Effector memory CD4-positive, alpha-beta T cell (primary cell): Measurements from ENCODE around the gene SIK3.

Source experiments
- DNase-seq, 3 donors: peaks; one replicate each; pipeline ENCODE4 v3.0.0-alpha.2; 2020
- H3K27ac ChIP-seq: 2 replicates; pipeline ENCODE4 v1.7.0; 2013; ENCODE audit warnings: mild to moderate bottlenecking, low read length, moderate library complexity; ENCODE audit not compliant: insufficient read depth, poor library complexity, severe bottlenecking
- H3K27me3 ChIP-seq: replicated peaks from 2 replicates; pipeline ENCODE4 v1.7.0; 2013; ENCODE audit warnings: mild to moderate bottlenecking, low read length; ENCODE audit not compliant: insufficient read depth, control insufficient read depth, poor library complexity, severe bottlenecking
- H3K36me3 ChIP-seq: 2 replicates; pipeline ENCODE4 v1.7.0; 2013; ENCODE audit warnings: mild to moderate bottlenecking, low read length, moderate library complexity; ENCODE audit not compliant: control insufficient read depth, insufficient read depth
- H3K4me1 ChIP-seq: 2 replicates; pipeline ENCODE4 v1.7.0; 2013; ENCODE audit warnings: low read length, mild to moderate bottlenecking; ENCODE audit not compliant: control insufficient read depth, insufficient read depth, poor library complexity, severe bottlenecking
- H3K4me3 ChIP-seq: 2 replicates; pipeline ENCODE4 v1.7.0; 2013; ENCODE audit warnings: low read length, low read depth, mild to moderate bottlenecking; ENCODE audit not compliant: insufficient read depth, poor library complexity, severe bottlenecking
- H3K9me3 ChIP-seq: 2 replicates; pipeline ENCODE4 v1.7.0; 2013; ENCODE audit warnings: mild to moderate bottlenecking, low read length, moderate library complexity; ENCODE audit not compliant: control insufficient read depth

Gene SIK3

GRCh38 chr11:116928102-116928777, 170.0 kb downstream of the SIK3 start:
- DNase-seq = no peak
- H3K36me3 ChIP-seq = peaks cover 3% of the 10 kb centered on the region
- H3K4me1 ChIP-seq = peaks cover 66% of the 10 kb centered on the region
- peak overlapping the region; percentile 78 for H3K27ac ChIP-seq
- no peaks in the 10 kb centered on the region for H3K27me3 ChIP-seq
- H3K9me3 ChIP-seq = no peaks in the 10 kb centered on the region
- no peak overlapping the region for H3K4me3 ChIP-seq

GRCh38 chr11:116927163-116927974, 170.9 kb downstream of the SIK3 start:
- Histone ChIP-seq H3K27me3 (no peaks in the 10 kb centered on the region), H3K4me3 (no peak overlapping the region), H3K27ac (peak overlapping the region; percentile 78), H3K9me3 (no peaks in the 10 kb centered on the region), H3K36me3 (peaks cover 3% of the 10 kb centered on the region), H3K4me1 (peaks cover 60% of the 10 kb centered on the region)
- DNase-seq = peak in 1 of 3 donors; percentile 21

GRCh38 chr11:116925050-116925449, 173.2 kb downstream of the SIK3 start:
- Histone ChIP-seq H3K4me3 (no peak overlapping the region), H3K4me1 (peaks cover 48% of the 10 kb centered on the region), H3K27ac (peak overlapping the region; percentile 78), H3K27me3 (no peaks in the 10 kb centered on the region), H3K36me3 (peaks cover 8% of the 10 kb centered on the region), H3K9me3 (no peaks in the 10 kb centered on the region)
- peak in 1 of 3 donors; percentile 14 for DNase-seq

GRCh38 chr11:116918925-116919655, 179.1 kb downstream of the SIK3 start:
- DNase-seq = no peak
- Histone ChIP-seq H3K9me3 (no peaks in the 10 kb centered on the region), H3K27ac (no peak overlapping the region)

GRCh38 chr11:116917632-116918031, 180.6 kb downstream of the SIK3 start:
- no peaks in the 10 kb centered on the region for H3K27me3 ChIP-seq
- H3K4me3 ChIP-seq = no peak overlapping the region
- H3K9me3 ChIP-seq = no peaks in the 10 kb centered on the region
- no peak for DNase-seq
- H3K4me1 ChIP-seq = no peaks in the 10 kb centered on the region
- H3K27ac ChIP-seq = no peak overlapping the region
- peaks cover 5% of the 10 kb centered on the region for H3K36me3 ChIP-seq

More at GRCh38 chr11:116918925-116919655, 179.1 kb downstream of the SIK3 start:
- H3K4me3 ChIP-seq = no peak overlapping the region
- no peaks in the 10 kb centered on the region for H3K4me1 ChIP-seq
- H3K36me3 ChIP-seq = peaks cover 5% of the 10 kb centered on the region
- no peaks in the 10 kb centered on the region for H3K27me3 ChIP-seq

- DNase-seq = no peak
- H3K36me3 ChIP-seq = peaks cover 5% of the 10 kb centered on the region
- H3K27ac ChIP-seq = no peak overlapping the region
- no peaks in the 10 kb centered on the region for H3K27me3 ChIP-seq
- H3K4me1 ChIP-seq = no peaks in the 10 kb centered on the region
- H3K4me3 ChIP-seq = no peak overlapping the region
- no peaks in the 10 kb centered on the region for H3K9me3 ChIP-seq
These were observed 181.3 kb downstream of the SIK3 start for GRCh38 chr11:116916886-116917285.

GRCh38 chr11:116916052-116916451, 182.2 kb downstream of the SIK3 start:
- no peaks in the 10 kb centered on the region for H3K9me3 ChIP-seq
- no peaks in the 10 kb centered on the region for H3K27me3 ChIP-seq
- no peak for DNase-seq
- H3K27ac ChIP-seq = no peak overlapping the region
- no peaks in the 10 kb centered on the region for H3K4me1 ChIP-seq
- peaks cover 5% of the 10 kb centered on the region for H3K36me3 ChIP-seq
- no peak overlapping the region for H3K4me3 ChIP-seq

GRCh38 chr11:116913000-116913399, 185.2 kb downstream of the SIK3 start:
- Histone ChIP-seq H3K4me1 (no peaks in the 10 kb centered on the region), H3K4me3 (no peak overlapping the region), H3K27ac (no peak overlapping the region), H3K9me3 (no peaks in the 10 kb centered on the region), H3K27me3 (no peaks in the 10 kb centered on the region), H3K36me3 (no peaks in the 10 kb centered on the region)
- no peak for DNase-seq

GRCh38 chr11:116911976-116912734, 186.1 kb downstream of the SIK3 start:
- no peaks in the 10 kb centered on the region for H3K36me3 ChIP-seq
- no peaks in the 10 kb centered on the region for H3K27me3 ChIP-seq
- H3K27ac ChIP-seq = no peak overlapping the region
- no peak for DNase-seq
- no peak overlapping the region for H3K4me3 ChIP-seq
- H3K4me1 ChIP-seq = no peaks in the 10 kb centered on the region
- no peaks in the 10 kb centered on the region for H3K9me3 ChIP-seq
